ENCODE data around the gene DOCK4. TPM values are rescaled to one million over a fixed set of nuclear protein-coding genes. Genes with fewer than 3 reads are reported as not detected.

The DOCK4 gene
- total RNA-seq, 1 experiment from 2014 or later: 31.4 TPM

GRCh38 chr7:111749625-111750024 lies 456.6 kb downstream of the DOCK4 start:
- DNase-seq (ENCODE audit: unreplicated experiment): no peak
- no peaks in the 10 kb centered on the region for H3K4me1 Mint-ChIP-seq (ENCODE audit: insufficient read depth, unreplicated experiment)
- CTCF ChIA-PET: interaction anchor here (1.0 to 2.5 kb wide), 6 partner anchors 8 to 746 kb away, joined by 3 to 17 read pairs (median 8); no protein-coding TSS in a partner anchor
- no peak overlapping the region for H3K4me3 Mint-ChIP-seq (ENCODE audit: unreplicated experiment)
- no peaks in the 10 kb centered on the region for H3K9me3 Mint-ChIP-seq (ENCODE audit: unreplicated experiment)
- POLR2A ChIA-PET: no interaction called here
- BruUV-seq (replicated peaks): no TSS peak
- intact Hi-C loops (cut with micrococcal nuclease): loop anchor here (5.0 kb wide), 1 partner anchor 1148 kb away; no protein-coding TSS in a partner anchor
- no peak overlapping the region for H3K27ac Mint-ChIP-seq (ENCODE audit: low read depth, unreplicated experiment)
- TF ChIP-seq CTCF (IDR thresholded peaks at IDR 0.05; ENCODE audit: unreplicated experiment): no peak
- no peaks in the 10 kb centered on the region for H3K36me3 Mint-ChIP-seq (ENCODE audit: insufficient read depth, unreplicated experiment)
- H3K27me3 Mint-ChIP-seq (ENCODE audit: insufficient read depth, unreplicated experiment): no peaks in the 10 kb centered on the region

- no TSS peak for BruUV-seq (replicated peaks)
- Mint-ChIP-seq H3K27ac (ENCODE audit: low read depth, unreplicated experiment) (no peak overlapping the region), H3K36me3 (ENCODE audit: insufficient read depth, unreplicated experiment) (no peaks in the 10 kb centered on the region), H3K27me3 (ENCODE audit: insufficient read depth, unreplicated experiment) (no peaks in the 10 kb centered on the region), H3K4me3 (ENCODE audit: unreplicated experiment) (no peak overlapping the region), H3K4me1 (ENCODE audit: insufficient read depth, unreplicated experiment) (no peaks in the 10 kb centered on the region), H3K9me3 (ENCODE audit: unreplicated experiment) (no peaks in the 10 kb centered on the region)
- intact Hi-C loops (cut with micrococcal nuclease): no loop called here
- CTCF ChIA-PET: interaction anchor here (1.0 kb wide), 1 partner anchor 108 kb away, joined by 4 read pairs; no protein-coding TSS in a partner anchor
- POLR2A ChIA-PET: no interaction called here
- no peak for TF ChIP-seq CTCF (IDR thresholded peaks at IDR 0.05; ENCODE audit: unreplicated experiment)
- DNase-seq (ENCODE audit: unreplicated experiment): no peak
These were observed 458.5 kb downstream of the DOCK4 start for GRCh38 chr7:111747718-111748117.

GRCh38 chr7:111746950-111747349 lies 459.2 kb downstream of the DOCK4 start:
- H3K36me3 Mint-ChIP-seq (ENCODE audit: insufficient read depth, unreplicated experiment): no peaks in the 10 kb centered on the region
- intact Hi-C loops (cut with micrococcal nuclease): no loop called here
- H3K4me1 Mint-ChIP-seq (ENCODE audit: insufficient read depth, unreplicated experiment): no peaks in the 10 kb centered on the region
- CTCF ChIA-PET: interaction anchor here (0.6 to 1.8 kb wide), 4 partner anchors 108 to 749 kb away, joined by 3 to 6 read pairs (median 4); no protein-coding TSS in a partner anchor
- H3K4me3 Mint-ChIP-seq (ENCODE audit: unreplicated experiment): no peak overlapping the region
- H3K9me3 Mint-ChIP-seq (ENCODE audit: unreplicated experiment): no peaks in the 10 kb centered on the region
- no peak for TF ChIP-seq CTCF (IDR thresholded peaks at IDR 0.05; ENCODE audit: unreplicated experiment)
- H3K27ac Mint-ChIP-seq (ENCODE audit: low read depth, unreplicated experiment): no peak overlapping the region
- no TSS peak for BruUV-seq (replicated peaks)
- DNase-seq (ENCODE audit: unreplicated experiment): no peak
- POLR2A ChIA-PET: no interaction called here
- H3K27me3 Mint-ChIP-seq (ENCODE audit: insufficient read depth, unreplicated experiment): no peaks in the 10 kb centered on the region

- Mint-ChIP-seq H3K27me3 (ENCODE audit: insufficient read depth, unreplicated experiment) (no peaks in the 10 kb centered on the region), H3K9me3 (ENCODE audit: unreplicated experiment) (no peaks in the 10 kb centered on the region), H3K27ac (ENCODE audit: low read depth, unreplicated experiment) (no peak overlapping the region), H3K4me1 (ENCODE audit: insufficient read depth, unreplicated experiment) (no peaks in the 10 kb centered on the region), H3K36me3 (ENCODE audit: insufficient read depth, unreplicated experiment) (no peaks in the 10 kb centered on the region), H3K4me3 (ENCODE audit: unreplicated experiment) (no peak overlapping the region)
- BruUV-seq (replicated peaks): no TSS peak
- ChIA-PET POLR2A (no interaction called here), CTCF (interaction anchor here (0.6 to 2.7 kb wide), 8 partner anchors 9 to 751 kb away, joined by 3 to 27 read pairs (median 3); no protein-coding TSS in a partner anchor)
- intact Hi-C loops (cut with micrococcal nuclease): loop anchor here (5.0 kb wide), 2 partner anchors 668 to 753 kb away; no protein-coding TSS in a partner anchor
- no peak for TF ChIP-seq CTCF (IDR thresholded peaks at IDR 0.05; ENCODE audit: unreplicated experiment)
- DNase-seq (ENCODE audit: unreplicated experiment): no peak
These were observed 461.6 kb downstream of the DOCK4 start for GRCh38 chr7:111744501-111745155.

Data from MCF 10A (cell line).